GM18519 (cell line): ENCODE data around the gene ITGA5.

Experiments used
- ATAC-seq: cut with Tn5 transposase; IDR thresholded peaks from one replicate; pipeline ENCODE4 v1.9.1; 2021; ENCODE audit warnings: mild to moderate bottlenecking, moderate library complexity; ENCODE audit not compliant: unreplicated experiment, low FRiP score

The ITGA5 gene

GRCh38 chr12:54412786-54413185 lies 6.3 kb downstream of the ITGA5 start:
- ATAC-seq, result no peak

DNA sequence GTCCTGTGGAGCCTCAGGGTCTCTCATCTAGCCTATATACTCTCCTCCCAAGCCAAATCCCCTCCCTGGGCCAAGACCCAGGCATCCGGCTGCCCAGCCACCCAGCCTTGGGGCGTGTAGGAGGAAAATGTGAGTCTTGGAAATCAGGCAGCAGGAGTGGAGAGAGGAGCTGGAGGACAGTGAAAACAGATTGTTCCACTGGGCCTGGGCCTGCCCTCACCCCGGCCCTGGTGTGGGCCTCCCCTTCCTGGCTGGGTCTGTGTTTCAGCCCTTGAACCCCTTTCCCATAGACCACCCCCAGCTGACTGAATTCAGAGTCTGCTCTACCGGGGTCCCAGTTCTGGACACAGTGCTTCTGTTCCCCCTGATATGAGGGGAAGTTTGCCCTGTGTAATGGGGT lies 6.7 kb downstream of the ITGA5 start:
- no peak for ATAC-seq

- ATAC-seq, result no peak
Measured at GRCh38 chr12:54411391-54412241, 7.5 kb downstream of the ITGA5 start.

- no peak for ATAC-seq
Measured at GRCh38 chr12:54409267-54409666, 9.8 kb downstream of the ITGA5 start.

GRCh38 chr12:54407183-54407905 lies 11.7 kb downstream of the ITGA5 start:
- ATAC-seq, result no peak

GRCh38 chr12:54405573-54405972 lies 13.5 kb downstream of the ITGA5 start:
- ATAC-seq, result no peak

DNA sequence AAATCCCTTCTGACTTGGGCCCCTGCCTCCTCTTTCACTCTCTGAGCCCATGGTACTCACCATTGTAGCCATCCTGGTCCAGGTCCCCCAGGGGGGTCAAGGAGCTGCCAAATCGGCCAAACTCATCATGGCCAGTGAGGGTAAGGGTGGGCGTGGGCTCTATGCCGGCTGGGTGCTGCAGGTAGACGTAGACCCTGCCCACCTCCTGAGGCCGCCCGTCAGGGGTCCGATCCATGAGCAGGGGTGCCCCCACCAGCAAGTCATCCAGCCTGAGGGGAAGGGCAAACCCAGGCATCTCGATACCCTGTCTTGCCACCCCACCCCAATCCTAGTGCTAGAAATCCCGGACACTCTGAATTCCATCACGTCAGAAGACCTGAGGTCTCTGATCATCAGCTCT lies 14.0 kb downstream of the ITGA5 start:
- ATAC-seq, result no peak

- no peak for ATAC-seq
Measured at GRCh38 chr12:54404061-54405004, 14.7 kb downstream of the ITGA5 start.

DNA sequence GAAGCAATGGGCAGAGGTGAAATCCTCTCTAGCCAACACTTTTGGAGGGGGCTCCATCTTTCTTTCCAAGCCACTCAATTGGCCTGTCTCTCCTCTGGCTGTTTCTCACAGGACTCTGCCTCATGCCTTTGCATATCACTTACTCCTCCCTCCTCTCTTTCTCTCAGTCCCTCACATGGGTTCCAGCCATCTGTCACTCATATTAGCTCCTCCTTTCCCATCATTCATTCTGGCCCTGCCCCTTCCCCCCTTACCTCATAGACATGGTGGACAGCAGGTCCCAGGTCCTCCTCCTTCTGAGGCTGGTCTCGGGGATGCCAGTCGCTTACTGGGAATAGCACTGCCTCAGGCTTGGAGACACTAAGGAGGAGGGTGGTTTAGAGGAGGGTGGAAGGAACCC lies 17.9 kb downstream of the ITGA5 start:
- ATAC-seq, result no peak

GRCh38 chr12:54398995-54399793 lies 19.9 kb downstream of the ITGA5 start:
- ATAC-seq, result no peak

DNA sequence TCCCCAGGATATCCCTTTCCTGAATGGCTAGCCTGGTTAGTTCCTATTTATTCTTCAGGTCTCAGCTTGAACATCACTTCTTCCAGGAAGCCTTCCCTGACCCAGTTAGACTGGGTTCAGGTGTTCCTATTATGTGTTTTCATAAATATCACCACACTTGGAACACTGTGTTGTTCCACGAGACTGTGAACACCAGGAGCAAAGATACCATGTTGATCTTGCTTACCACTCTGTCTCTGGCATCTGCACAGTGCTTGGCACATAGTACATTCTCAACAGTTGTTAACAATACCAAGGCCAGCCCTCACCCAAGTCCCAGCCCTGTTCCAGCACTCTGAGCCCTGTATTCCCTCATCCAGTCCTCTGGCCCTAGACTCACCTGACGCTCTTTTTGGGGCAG lies 20.8 kb downstream of the ITGA5 start:
- ATAC-seq, result no peak

DNA sequence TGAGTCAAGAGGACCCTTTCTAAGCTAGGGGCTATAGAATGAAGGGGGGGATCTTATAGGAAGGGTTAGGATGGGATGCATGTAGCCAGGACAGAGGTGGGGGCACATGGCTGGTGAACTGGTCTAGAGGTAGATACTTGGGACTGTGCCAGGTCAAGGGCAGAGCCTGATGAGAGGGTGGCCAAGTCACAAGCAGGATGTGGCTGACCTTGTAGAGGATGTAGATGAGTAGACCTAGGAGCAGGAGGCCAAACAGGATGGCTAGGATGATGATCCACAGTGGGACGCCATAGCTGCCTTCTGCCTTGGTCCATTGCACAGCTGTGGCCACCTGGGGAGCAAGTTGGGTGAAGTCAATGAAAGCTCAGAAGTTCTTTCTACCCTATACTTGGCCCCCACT lies 21.9 kb downstream of the ITGA5 start:
- no peak for ATAC-seq

GRCh38 chr12:54395545-54395944 lies 23.5 kb downstream of the ITGA5 start:
- ATAC-seq, result no peak

- ATAC-seq, result no peak
Measured at GRCh38 chr12:54394986-54395385, 24.1 kb downstream of the ITGA5 start.

- ATAC-seq, result no peak
Measured at GRCh38 chr12:54394281-54394719, 24.8 kb downstream of the ITGA5 start.

GRCh38 chr12:54393743-54394142 lies 25.3 kb downstream of the ITGA5 start:
- no peak for ATAC-seq

DNA sequence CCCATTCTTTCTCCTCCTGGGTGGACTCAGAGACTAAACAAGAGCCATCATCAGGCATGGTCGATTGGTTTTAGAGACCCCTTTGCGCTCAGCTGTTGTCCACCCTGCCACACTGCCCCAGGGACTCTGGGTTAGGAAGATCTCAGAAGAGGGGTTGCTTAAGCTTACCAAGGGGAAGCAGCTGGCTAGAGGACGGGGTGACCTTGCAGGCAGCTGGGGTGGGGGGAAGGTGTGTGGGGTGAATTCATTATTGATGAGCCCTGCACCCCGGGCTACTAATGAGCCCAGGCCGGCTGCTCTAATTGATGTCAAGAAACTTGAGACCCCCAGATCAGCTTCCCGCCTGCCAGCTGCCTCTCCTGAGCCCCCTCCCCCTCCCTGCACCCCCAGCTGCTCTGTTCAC lies 25.9 kb downstream of the ITGA5 start:
- no peak for ATAC-seq

GRCh38 chr12:54392485-54393206 lies 26.4 kb downstream of the ITGA5 start:
- ATAC-seq, result no peak
